Mesendoderm (in vitro differentiated cells): ENCODE results near the gene FOXP2.
"Not testable (repeated sequence)": the region's sequence is repeated elsewhere in the genome, so short reads cannot be mapped to it uniquely, and the experiment has no call there.

Experiments used
- DNase-seq: peaks from one replicate; pipeline ENCODE4 v3.0.0; 2013
- H2AK5ac ChIP-seq: 2 replicates; pipeline ENCODE4 v1.6.1; 2013; ENCODE audit warnings: low read length, inconsistent platforms
- H2BK120ac ChIP-seq: 2 replicates; pipeline ENCODE4 v1.6.1; 2013; ENCODE audit warnings: low read depth, mild to moderate bottlenecking, low read length, moderate library complexity, mixed read lengths
- H2BK15ac ChIP-seq: replicated peaks from 2 replicates; pipeline ENCODE4 v1.6.1; 2013; ENCODE audit warnings: low read depth, mild to moderate bottlenecking, moderate library complexity
- H2BK5ac ChIP-seq: 2 replicates; pipeline ENCODE4 v1.6.1; 2013; ENCODE audit warnings: low read length, inconsistent platforms
- H3K18ac ChIP-seq: 2 replicates; pipeline ENCODE4 v1.6.1; 2013; ENCODE audit warnings: mild to moderate bottlenecking, low read length, mixed read lengths
- H3K23ac ChIP-seq: one replicate; pipeline ENCODE4 v1.6.1; 2013; ENCODE audit warnings: low read length
- H3K27ac ChIP-seq: 2 replicates; pipeline ENCODE4 v1.5.1; 2013; ENCODE audit warnings: low read depth, mild to moderate bottlenecking, inconsistent platforms, low read length, moderate library complexity
- H3K27me3 ChIP-seq: 2 replicates; pipeline ENCODE4 v1.6.1; 2013; ENCODE audit warnings: low read length, control low read depth, mild to moderate bottlenecking, inconsistent platforms; ENCODE audit not compliant: insufficient read depth, poor library complexity
- H3K36me3 ChIP-seq: 2 replicates; pipeline ENCODE4 v1.6.1; 2013; ENCODE audit warnings: low read length, inconsistent platforms; ENCODE audit not compliant: control insufficient read depth, insufficient read depth
- H3K4ac ChIP-seq: one replicate; pipeline ENCODE4 v1.6.1; 2013; ENCODE audit warnings: low read depth, mild to moderate bottlenecking, low read length, moderate library complexity
- H3K4me1 ChIP-seq: 2 replicates; pipeline ENCODE4 v1.6.1; 2013; ENCODE audit warnings: low read depth, low read length, inconsistent platforms; ENCODE audit not compliant: control insufficient read depth
- H3K4me2 ChIP-seq: 2 replicates; pipeline ENCODE4 v1.6.1; 2013; ENCODE audit warnings: low read length
- H3K4me3 ChIP-seq: 2 replicates; pipeline ENCODE4 v1.5.1; 2013; ENCODE audit warnings: mild to moderate bottlenecking, low read length
- H3K56ac ChIP-seq: one replicate; pipeline ENCODE4 v1.6.1; 2013; ENCODE audit warnings: low read length
- H3K79me1 ChIP-seq: 2 replicates; pipeline ENCODE4 v1.6.1; 2013; ENCODE audit warnings: low read length, inconsistent platforms
- H3K79me2 ChIP-seq: 2 replicates; pipeline ENCODE4 v1.6.1; 2013; ENCODE audit warnings: mild to moderate bottlenecking, low read length; ENCODE audit not compliant: control insufficient read depth, insufficient read depth
- H3K9ac ChIP-seq: 2 replicates; pipeline ENCODE4 v1.6.1; 2013; ENCODE audit warnings: low read length, inconsistent platforms
- H4K5ac ChIP-seq: one replicate; pipeline ENCODE4 v1.6.1; 2013; ENCODE audit warnings: low read length
- H4K8ac ChIP-seq: one replicate; pipeline ENCODE4 v1.6.1; 2013; ENCODE audit warnings: low read depth, mild to moderate bottlenecking, control low read depth, low read length, moderate library complexity
- WGBS: extraction: QIAGEN DNeasy Blood & Tissue Kit; methylation state at CpG from one replicate; pipeline ENCODE4 v1.1.7; 2013; ENCODE audit warnings: low lambda C conversion rate, missing lambda C conversion rate; ENCODE audit not compliant: insufficient coverage; ENCODE audit errors: extremely low coverage; 5-methylcytosine and 5-hydroxymethylcytosine counted together

FOXP2 gene

DNA sequence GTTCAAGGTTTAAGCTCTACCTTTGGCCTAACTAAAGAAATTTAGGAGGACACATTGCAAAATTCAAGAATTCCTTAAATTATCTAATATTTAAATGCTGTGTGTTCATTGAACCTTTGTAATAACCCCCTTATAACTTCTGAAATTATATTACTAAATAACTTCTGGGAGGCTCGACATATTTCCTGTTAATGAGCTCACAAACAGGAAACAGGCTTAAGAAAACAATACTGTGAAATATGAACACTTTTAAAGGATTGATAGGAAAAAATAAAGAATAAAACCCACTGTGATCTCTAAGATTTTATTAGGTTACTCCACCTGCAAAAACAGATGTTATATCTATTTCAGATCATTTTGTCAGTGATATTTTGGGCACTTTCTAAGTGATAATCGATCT is 74.1 kb downstream of the FOXP2 start:
- Histone ChIP-seq H3K4me3 (no peak overlapping the region), H3K79me1 (no peaks in the 10 kb centered on the region), H4K5ac (no peak overlapping the region), H3K4ac (no peak overlapping the region), H3K4me1 (no peaks in the 10 kb centered on the region), H3K79me2 (no peaks in the 10 kb centered on the region), H2BK5ac (no peak overlapping the region), H3K36me3 (no peaks in the 10 kb centered on the region), H3K23ac (no peak overlapping the region), H3K56ac (no peak overlapping the region), H3K27me3 (no peaks in the 10 kb centered on the region), H3K18ac (no peak overlapping the region), H3K9ac (no peak overlapping the region), H3K4me2 (no peak overlapping the region), H2BK120ac (no peak overlapping the region), H3K27ac (no peak overlapping the region), H4K8ac (no peak overlapping the region), H2BK15ac (no peak overlapping the region), H2AK5ac (no peak overlapping the region)
- DNase-seq = no peak
- no CpG with 5 or more reads among the region's 2 CpGs for WGBS

DNA sequence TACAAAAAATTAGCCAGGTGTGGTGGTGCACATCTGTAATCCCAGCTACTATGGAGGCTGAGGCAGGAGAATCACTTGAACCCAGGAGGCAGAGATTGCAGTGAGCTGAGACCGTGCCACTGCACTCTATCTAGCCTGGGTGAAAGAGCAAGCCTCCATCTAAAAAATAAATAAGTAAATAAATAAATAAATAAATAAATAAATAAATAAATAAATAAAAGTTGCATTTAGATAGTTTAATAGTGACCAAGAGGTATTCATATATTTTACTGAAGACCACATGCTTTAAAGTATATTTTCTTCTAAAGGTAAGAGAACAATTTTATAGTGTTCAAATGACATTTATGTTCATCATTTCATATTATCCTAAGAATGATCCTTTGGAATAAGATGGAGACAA is 82.9 kb downstream of the FOXP2 start:
- not testable (repeated sequence) for H3K4me3 ChIP-seq, H3K18ac ChIP-seq, H3K27me3 ChIP-seq, H3K9ac ChIP-seq, H3K4ac ChIP-seq, H3K79me2 ChIP-seq, DNase-seq, H3K56ac ChIP-seq, H2AK5ac ChIP-seq, H3K23ac ChIP-seq, H3K27ac ChIP-seq, H2BK120ac ChIP-seq, H4K5ac ChIP-seq, H3K79me1 ChIP-seq, H2BK15ac ChIP-seq, H3K4me1 ChIP-seq, H4K8ac ChIP-seq, H2BK5ac ChIP-seq, H3K36me3 ChIP-seq, H3K4me2 ChIP-seq
- no CpG with 5 or more reads among the region's 1 CpG for WGBS

DNA sequence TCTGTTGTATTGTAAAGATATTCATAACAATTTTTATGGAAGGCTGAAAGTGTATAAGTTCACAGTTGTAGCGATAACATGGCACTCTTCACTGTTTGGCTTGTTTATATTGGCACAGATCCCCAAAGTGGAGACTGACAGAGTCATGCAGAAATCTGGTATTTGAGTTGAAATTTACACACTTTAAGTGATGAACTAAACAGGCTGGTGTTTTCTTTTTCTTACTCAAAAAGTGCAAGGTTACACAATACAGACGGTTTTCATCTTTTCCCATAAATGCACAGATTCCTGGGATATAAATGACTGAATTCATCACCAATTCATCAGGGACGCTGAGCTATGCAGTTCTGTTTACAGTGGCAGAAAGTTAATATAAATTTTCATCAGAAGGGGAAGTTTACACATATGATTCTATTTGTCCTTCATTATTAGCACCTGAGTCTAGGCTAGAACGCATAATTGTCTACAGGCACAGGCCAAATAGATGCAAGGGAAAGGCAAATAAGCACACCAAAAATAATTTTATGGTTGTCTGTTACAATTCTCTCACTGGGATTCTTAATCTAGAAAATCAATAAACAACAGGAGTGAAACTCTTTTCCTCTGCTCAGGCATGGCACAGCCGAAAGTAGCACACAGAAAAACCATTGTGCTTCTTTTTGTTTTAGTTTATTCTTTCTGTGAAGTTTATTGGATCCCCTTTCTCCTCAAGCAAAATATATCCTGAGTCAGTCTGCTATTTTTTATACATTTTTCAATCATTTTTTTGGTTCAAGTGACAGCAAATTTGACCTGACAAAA is 88.0 kb downstream of the FOXP2 start:
- no peak overlapping the region for H3K56ac ChIP-seq
- no peaks in the 10 kb centered on the region for H3K4me1 ChIP-seq
- no peak overlapping the region for H2BK15ac ChIP-seq
- no peaks in the 10 kb centered on the region for H3K36me3 ChIP-seq
- H3K23ac ChIP-seq = no peak overlapping the region
- H3K4me3 ChIP-seq = no peak overlapping the region
- H2AK5ac ChIP-seq = no peak overlapping the region
- no CpG with 5 or more reads among the region's 5 CpGs for WGBS
- H3K27me3 ChIP-seq = no peaks in the 10 kb centered on the region
- no peak overlapping the region for H4K5ac ChIP-seq
- no peak overlapping the region for H4K8ac ChIP-seq
- no peak overlapping the region for H3K4ac ChIP-seq
- no peak for DNase-seq
- no peak overlapping the region for H2BK5ac ChIP-seq
- no peak overlapping the region for H2BK120ac ChIP-seq
- no peak overlapping the region for H3K27ac ChIP-seq
- no peak overlapping the region for H3K4me2 ChIP-seq
- H3K9ac ChIP-seq = no peak overlapping the region
- no peaks in the 10 kb centered on the region for H3K79me2 ChIP-seq
- no peaks in the 10 kb centered on the region for H3K79me1 ChIP-seq
- H3K18ac ChIP-seq = no peak overlapping the region

DNA sequence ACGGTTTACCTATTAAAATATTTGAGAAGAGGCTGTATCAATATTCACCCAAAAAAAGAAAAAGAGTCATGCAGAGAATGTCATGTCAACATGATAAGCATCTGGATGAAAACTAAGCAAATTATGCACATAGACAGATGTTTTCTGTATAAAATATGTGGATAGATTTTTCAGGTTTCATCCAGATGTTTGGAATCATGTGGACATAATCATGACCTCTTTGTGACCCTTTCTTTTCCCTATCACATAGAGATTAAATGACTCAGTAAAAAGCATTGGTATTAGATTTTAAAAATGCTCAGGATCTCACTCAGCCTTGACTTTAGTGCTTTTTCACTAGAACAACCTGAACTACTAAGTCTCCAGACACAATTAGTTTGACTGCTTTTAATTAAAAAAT is 90.0 kb downstream of the FOXP2 start:
- H3K18ac ChIP-seq = no peak overlapping the region
- no peaks in the 10 kb centered on the region for H3K36me3 ChIP-seq
- no peak overlapping the region for H2BK15ac ChIP-seq
- WGBS = no CpG with 5 or more reads among the region's 1 CpG
- H3K4me1 ChIP-seq = no peaks in the 10 kb centered on the region
- no peaks in the 10 kb centered on the region for H3K79me2 ChIP-seq
- H3K4me3 ChIP-seq = no peak overlapping the region
- H3K9ac ChIP-seq = no peak overlapping the region
- H2BK120ac ChIP-seq = no peak overlapping the region
- H3K27ac ChIP-seq = no peak overlapping the region
- no peak overlapping the region for H2BK5ac ChIP-seq
- H4K5ac ChIP-seq = no peak overlapping the region
- H3K27me3 ChIP-seq = no peaks in the 10 kb centered on the region
- no peak overlapping the region for H3K4me2 ChIP-seq
- DNase-seq = no peak
- no peak overlapping the region for H3K56ac ChIP-seq
- no peak overlapping the region for H4K8ac ChIP-seq
- no peak overlapping the region for H3K4ac ChIP-seq
- H3K79me1 ChIP-seq = no peaks in the 10 kb centered on the region
- no peak overlapping the region for H3K23ac ChIP-seq
- H2AK5ac ChIP-seq = no peak overlapping the region

DNA sequence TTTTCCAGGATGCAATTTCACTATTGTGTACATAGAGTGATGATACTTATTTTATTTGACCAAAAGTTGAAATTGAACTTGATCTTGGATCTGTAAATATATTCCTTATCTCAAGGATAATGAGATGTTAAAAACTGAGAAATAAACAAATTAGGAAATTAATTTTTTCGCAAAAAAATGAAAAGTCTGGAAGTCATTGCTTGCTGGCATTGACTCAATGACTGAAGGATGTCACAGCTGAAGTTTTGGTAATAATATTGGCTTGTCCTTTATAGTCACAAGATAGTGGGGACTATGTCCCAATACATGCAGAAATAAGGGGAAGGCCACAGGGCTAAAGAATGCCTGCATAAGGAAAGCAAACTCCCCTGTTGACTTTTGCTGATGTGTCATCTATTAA is 92.8 kb downstream of the FOXP2 start:
- Histone ChIP-seq H2BK15ac (no peak overlapping the region), H3K18ac (no peak overlapping the region), H2BK5ac (no peak overlapping the region), H3K79me1 (no peaks in the 10 kb centered on the region), H2BK120ac (no peak overlapping the region), H3K27me3 (no peaks in the 10 kb centered on the region), H3K4ac (no peak overlapping the region), H3K36me3 (no peaks in the 10 kb centered on the region), H3K79me2 (no peaks in the 10 kb centered on the region), H2AK5ac (no peak overlapping the region), H4K5ac (no peak overlapping the region), H3K27ac (no peak overlapping the region), H3K4me1 (no peaks in the 10 kb centered on the region), H3K4me2 (no peak overlapping the region), H3K23ac (no peak overlapping the region), H3K9ac (no peak overlapping the region), H3K56ac (no peak overlapping the region), H3K4me3 (no peak overlapping the region), H4K8ac (no peak overlapping the region)
- DNase-seq = no peak
- WGBS = no CpG with 5 or more reads among the region's 1 CpG

DNA sequence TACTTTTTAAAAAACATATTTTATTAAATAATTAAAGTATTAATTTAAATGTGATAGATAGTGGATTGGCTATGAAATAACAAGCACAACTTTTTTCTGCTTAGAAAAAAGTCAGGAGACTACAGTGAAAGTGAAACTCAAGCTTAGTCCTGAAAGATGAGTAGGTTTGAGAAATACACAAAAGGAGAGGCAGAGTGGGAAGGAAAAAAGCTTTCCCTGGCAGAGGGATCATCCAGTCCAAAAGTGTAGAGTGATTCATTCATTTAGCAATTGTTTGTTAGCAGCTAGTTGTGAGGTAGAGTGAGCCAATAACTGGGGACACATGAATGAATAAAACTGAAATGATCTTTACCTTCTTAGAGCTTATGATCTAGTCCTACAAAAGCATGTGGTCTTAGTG is 93.5 kb downstream of the FOXP2 start:
- no peak overlapping the region for H2AK5ac ChIP-seq
- no peak overlapping the region for H3K4ac ChIP-seq
- no peak overlapping the region for H3K27ac ChIP-seq
- H3K23ac ChIP-seq = no peak overlapping the region
- no peaks in the 10 kb centered on the region for H3K79me2 ChIP-seq
- H3K18ac ChIP-seq = no peak overlapping the region
- DNase-seq = no peak
- no peak overlapping the region for H4K5ac ChIP-seq
- no peaks in the 10 kb centered on the region for H3K27me3 ChIP-seq
- no peak overlapping the region for H2BK120ac ChIP-seq
- H2BK15ac ChIP-seq = no peak overlapping the region
- no peak overlapping the region for H3K56ac ChIP-seq
- H3K79me1 ChIP-seq = no peaks in the 10 kb centered on the region
- no peak overlapping the region for H3K4me2 ChIP-seq
- no peaks in the 10 kb centered on the region for H3K4me1 ChIP-seq
- H3K4me3 ChIP-seq = no peak overlapping the region
- no peak overlapping the region for H4K8ac ChIP-seq
- no peak overlapping the region for H2BK5ac ChIP-seq
- no peak overlapping the region for H3K9ac ChIP-seq
- no peaks in the 10 kb centered on the region for H3K36me3 ChIP-seq
